ENCODE measurements around the gene SNX22. TPM values are rescaled to one million over a fixed set of nuclear protein-coding genes. Genes with fewer than 3 reads are reported as not detected.
"Not testable (repeated sequence)": the region's sequence is repeated elsewhere in the genome, so short reads cannot be mapped to it uniquely, and the experiment has no call there.

SNX22 gene
- polyA plus RNA-seq (2013, experiment 1 of 2), result 1.2 TPM
- polyA plus RNA-seq (2013, experiment 2 of 2), result 1.2 TPM

GRCh38 chr15:64151727-64152506, at the start of gene SNX22:
SNX22 (plus strand) TSS chr15:64151731; CDS start chr15:64151776, 45 bp downstream.
- Histone ChIP-seq H3K4ac (ENCODE audit: low read depth, low read length) (no peak within 1 kb of the TSS), H2BK15ac (replicated peaks; ENCODE audit: low read depth) (no peak within 1 kb of the TSS), H3K18ac (ENCODE audit: low read length) (no peak within 1 kb of the TSS), H3K4me3 (ENCODE audit: low read length) (peak within 1 kb of the TSS; percentile 45), H2BK120ac (ENCODE audit: low read depth, low read length) (no peak within 1 kb of the TSS), H3K36me3 (ENCODE audit: control insufficient read depth, insufficient read depth, low read length) (peaks cover 9% of the 10 kb centered on the region), H3K23ac (ENCODE audit: low read length) (peak within 1 kb of the TSS; percentile 9), H3K56ac (ENCODE audit: low read length) (peak within 1 kb of the TSS; percentile 78), H3K9ac (ENCODE audit: low read length) (peak within 1 kb of the TSS; percentile 61), H3K79me1 (ENCODE audit: low read length) (no peaks in the 10 kb centered on the region), H3K27me3 (ENCODE audit: insufficient read depth, low read length, poor library complexity) (peaks cover 8% of the 10 kb centered on the region), H2BK5ac (ENCODE audit: low read length) (no peak within 1 kb of the TSS), H3K4me1 (ENCODE audit: control insufficient read depth, low read depth, low read length) (no peaks in the 10 kb centered on the region), H4K8ac (ENCODE audit: low read depth, low read length) (no peak within 1 kb of the TSS), H4K5ac (ENCODE audit: low read length) (no peak within 1 kb of the TSS), H2AK5ac (ENCODE audit: low read length) (no peak within 1 kb of the TSS), H3K27ac (ENCODE audit: low read depth, low read length) (peak within 1 kb of the TSS; percentile 13), H3K4me2 (ENCODE audit: low read length) (peak within 1 kb of the TSS; percentile 69), H3K79me2 (ENCODE audit: control insufficient read depth, insufficient read depth, low read length) (no peaks in the 10 kb centered on the region)
- WGBS (ENCODE audit: extremely low coverage, insufficient coverage, low lambda C conversion rate), result no CpG with 5 or more reads among the region's 83 CpGs
- no peak for DNase-seq

DNA sequence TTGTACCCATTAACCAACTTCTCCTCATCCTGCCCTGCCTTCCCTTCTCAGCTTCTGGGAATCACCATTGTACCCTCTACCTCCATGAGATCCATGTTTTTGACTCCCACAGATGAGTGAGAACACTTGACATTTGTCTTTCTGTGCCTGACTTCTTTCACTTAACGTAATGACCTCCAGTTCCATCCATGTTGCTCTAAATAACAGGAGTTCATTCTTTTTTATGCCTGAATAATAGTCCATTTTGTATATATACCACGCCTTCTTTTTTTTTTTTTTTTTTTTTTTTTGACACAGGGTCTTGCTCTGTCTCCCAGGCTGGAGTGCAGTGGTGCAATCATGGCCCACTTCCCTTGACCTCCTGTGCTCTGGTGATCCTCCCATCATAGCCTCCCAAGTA, 49.0 kb upstream of the SNX22 start:
- Histone ChIP-seq H3K36me3 (ENCODE audit: control insufficient read depth, insufficient read depth, low read length) (no peaks in the 10 kb centered on the region), H3K79me2 (ENCODE audit: control insufficient read depth, insufficient read depth, low read length) (peaks cover 7% of the 10 kb centered on the region), H2AK5ac (ENCODE audit: low read length) (no peak overlapping the region), H3K9ac (ENCODE audit: low read length) (no peak overlapping the region), H3K4ac (ENCODE audit: low read depth, low read length) (no peak overlapping the region), H3K79me1 (ENCODE audit: low read length) (peaks cover 9% of the 10 kb centered on the region), H2BK120ac (ENCODE audit: low read depth, low read length) (no peak overlapping the region), H4K8ac (ENCODE audit: low read depth, low read length) (no peak overlapping the region), H4K5ac (ENCODE audit: low read length) (no peak overlapping the region), H3K23ac (ENCODE audit: low read length) (no peak overlapping the region), H3K27me3 (ENCODE audit: insufficient read depth, low read length, poor library complexity) (no peaks in the 10 kb centered on the region), H3K27ac (ENCODE audit: low read depth, low read length) (no peak overlapping the region), H3K4me2 (ENCODE audit: low read length) (no peak overlapping the region), H3K56ac (ENCODE audit: low read length) (no peak overlapping the region), H3K4me3 (ENCODE audit: low read length) (no peak overlapping the region), H3K18ac (ENCODE audit: low read length) (no peak overlapping the region), H2BK5ac (ENCODE audit: low read length) (no peak overlapping the region), H2BK15ac (replicated peaks; ENCODE audit: low read depth) (no peak overlapping the region), H3K4me1 (ENCODE audit: control insufficient read depth, low read depth, low read length) (no peaks in the 10 kb centered on the region)
- no peak for DNase-seq
- no CpG with 5 or more reads among the region's 2 CpGs for WGBS (ENCODE audit: extremely low coverage, insufficient coverage, low lambda C conversion rate)

DNA sequence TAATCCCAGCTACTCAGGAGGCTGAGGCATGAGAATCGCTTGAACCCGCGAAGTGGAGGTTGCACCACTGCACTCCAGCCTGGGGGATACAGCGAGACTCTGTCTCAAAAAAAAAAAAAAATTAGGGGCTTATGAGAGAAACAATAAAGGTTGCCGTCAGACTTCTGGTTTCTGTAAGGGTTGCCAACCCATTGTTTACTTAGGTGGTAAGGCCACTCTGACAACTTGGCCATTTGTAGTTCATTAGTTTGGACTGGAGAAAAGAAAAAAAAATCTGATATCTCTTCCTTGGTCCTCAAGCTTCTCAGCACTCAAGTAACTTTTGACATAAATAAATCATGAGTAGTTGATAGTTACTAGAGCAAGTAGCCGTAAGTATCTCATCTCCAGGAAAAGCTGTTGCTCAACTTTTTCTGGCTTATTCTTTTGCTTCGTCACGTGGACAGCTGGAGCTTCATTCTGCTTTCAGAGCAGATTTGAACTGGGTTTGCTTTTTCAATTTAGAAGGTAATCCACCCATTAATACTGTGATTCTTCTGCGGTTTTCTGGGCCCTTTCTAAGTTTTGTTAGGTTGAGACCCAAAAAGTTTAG, 46.3 kb upstream of the SNX22 start:
- no peak for DNase-seq
- Histone ChIP-seq H3K4ac (ENCODE audit: low read depth, low read length) (no peak overlapping the region), H2BK5ac (ENCODE audit: low read length) (no peak overlapping the region), H3K4me1 (ENCODE audit: control insufficient read depth, low read depth, low read length) (no peaks in the 10 kb centered on the region), H3K27me3 (ENCODE audit: insufficient read depth, low read length, poor library complexity) (no peaks in the 10 kb centered on the region), H2AK5ac (ENCODE audit: low read length) (no peak overlapping the region), H3K4me2 (ENCODE audit: low read length) (no peak overlapping the region), H3K56ac (ENCODE audit: low read length) (no peak overlapping the region), H2BK15ac (replicated peaks; ENCODE audit: low read depth) (no peak overlapping the region), H3K23ac (ENCODE audit: low read length) (no peak overlapping the region), H3K79me1 (ENCODE audit: low read length) (peaks cover 5% of the 10 kb centered on the region), H3K9ac (ENCODE audit: low read length) (no peak overlapping the region), H3K4me3 (ENCODE audit: low read length) (no peak overlapping the region), H2BK120ac (ENCODE audit: low read depth, low read length) (no peak overlapping the region), H3K18ac (ENCODE audit: low read length) (no peak overlapping the region), H3K36me3 (ENCODE audit: control insufficient read depth, insufficient read depth, low read length) (no peaks in the 10 kb centered on the region), H4K8ac (ENCODE audit: low read depth, low read length) (no peak overlapping the region), H4K5ac (ENCODE audit: low read length) (no peak overlapping the region), H3K27ac (ENCODE audit: low read depth, low read length) (no peak overlapping the region), H3K79me2 (ENCODE audit: control insufficient read depth, insufficient read depth, low read length) (peaks cover 3% of the 10 kb centered on the region)
- WGBS (ENCODE audit: extremely low coverage, insufficient coverage, low lambda C conversion rate), result no CpG with 5 or more reads among the region's 9 CpGs

DNA sequence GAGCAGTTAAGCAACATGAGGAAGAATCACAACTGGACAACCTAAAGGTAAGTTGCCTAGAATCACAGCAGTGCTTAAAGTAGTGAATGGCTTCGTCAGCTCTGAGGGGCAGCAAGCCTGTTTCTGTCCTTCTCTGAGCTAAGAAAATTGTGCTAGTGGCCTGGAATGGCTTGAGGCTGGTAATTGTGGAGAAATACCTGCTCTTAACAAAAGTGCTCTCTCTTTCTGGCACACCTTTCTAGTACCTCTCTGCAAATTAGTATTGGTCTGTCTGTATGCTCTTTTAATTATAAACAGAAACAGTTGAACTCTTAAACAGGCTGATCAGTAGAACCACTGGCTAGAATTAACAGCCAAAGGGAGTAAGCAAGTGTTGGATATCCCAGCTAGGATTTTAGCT, 44.2 kb upstream of the SNX22 start:
- Histone ChIP-seq H3K79me1 (ENCODE audit: low read length) (peaks cover 5% of the 10 kb centered on the region), H4K5ac (ENCODE audit: low read length) (no peak overlapping the region), H3K4ac (ENCODE audit: low read depth, low read length) (no peak overlapping the region), H3K4me3 (ENCODE audit: low read length) (no peak overlapping the region), H3K9ac (ENCODE audit: low read length) (no peak overlapping the region), H3K4me1 (ENCODE audit: control insufficient read depth, low read depth, low read length) (no peaks in the 10 kb centered on the region), H2AK5ac (ENCODE audit: low read length) (no peak overlapping the region), H3K18ac (ENCODE audit: low read length) (no peak overlapping the region), H2BK15ac (replicated peaks; ENCODE audit: low read depth) (no peak overlapping the region), H3K23ac (ENCODE audit: low read length) (no peak overlapping the region), H3K79me2 (ENCODE audit: control insufficient read depth, insufficient read depth, low read length) (peaks cover 3% of the 10 kb centered on the region), H2BK120ac (ENCODE audit: low read depth, low read length) (no peak overlapping the region), H2BK5ac (ENCODE audit: low read length) (no peak overlapping the region), H3K27ac (ENCODE audit: low read depth, low read length) (no peak overlapping the region), H4K8ac (ENCODE audit: low read depth, low read length) (no peak overlapping the region), H3K4me2 (ENCODE audit: low read length) (no peak overlapping the region), H3K56ac (ENCODE audit: low read length) (no peak overlapping the region), H3K36me3 (ENCODE audit: control insufficient read depth, insufficient read depth, low read length) (no peaks in the 10 kb centered on the region), H3K27me3 (ENCODE audit: insufficient read depth, low read length, poor library complexity) (no peaks in the 10 kb centered on the region)
- WGBS (ENCODE audit: extremely low coverage, insufficient coverage, low lambda C conversion rate), result no CpG with 5 or more reads among the region's 1 CpG
- DNase-seq, result no peak

GRCh38 chr15:64110108-64110701, 41.3 kb upstream of the SNX22 start:
- DNase-seq, result not testable (repeated sequence)
- WGBS (ENCODE audit: extremely low coverage, insufficient coverage, low lambda C conversion rate), result no CpG with 5 or more reads among the region's 4 CpGs

More at GRCh38 chr15:64110108-64110701, 41.3 kb upstream of the SNX22 start:
- H4K8ac ChIP-seq (ENCODE audit: low read depth, low read length); H3K4me2 ChIP-seq (ENCODE audit: low read length); H3K4me3 ChIP-seq (ENCODE audit: low read length); H3K4me1 ChIP-seq (ENCODE audit: control insufficient read depth, low read depth, low read length); H3K18ac ChIP-seq (ENCODE audit: low read length); H3K79me2 ChIP-seq (ENCODE audit: control insufficient read depth, insufficient read depth, low read length); H3K9ac ChIP-seq (ENCODE audit: low read length); H4K5ac ChIP-seq (ENCODE audit: low read length); H3K79me1 ChIP-seq (ENCODE audit: low read length); H2BK15ac ChIP-seq (replicated peaks; ENCODE audit: low read depth); H3K27me3 ChIP-seq (ENCODE audit: insufficient read depth, low read length, poor library complexity); H3K27ac ChIP-seq (ENCODE audit: low read depth, low read length); H3K56ac ChIP-seq (ENCODE audit: low read length); H2BK5ac ChIP-seq (ENCODE audit: low read length); H2BK120ac ChIP-seq (ENCODE audit: low read depth, low read length); H3K23ac ChIP-seq (ENCODE audit: low read length); H3K36me3 ChIP-seq (ENCODE audit: control insufficient read depth, insufficient read depth, low read length); H3K4ac ChIP-seq (ENCODE audit: low read depth, low read length); H2AK5ac ChIP-seq (ENCODE audit: low read length): not testable (repeated sequence)

Data from mesendoderm (in vitro differentiated cells).